Neural cell (in vitro differentiated cells): Measurements from ENCODE around the gene SLC9A3. TPM values are rescaled to one million over a fixed set of nuclear protein-coding genes. Genes with fewer than 3 reads are reported as not detected.

ENCODE experiments used
- H2AFZ ChIP-seq: fragments of 200-600, 300-800 bp; sonication (generic), shearing (Covaris generic); 2 replicates; pipeline ENCODE4 v1.6.0; 2014; ENCODE audit warnings: low read depth, mild to moderate bottlenecking, antibody characterized with exemption, low read length, moderate library complexity
- H3F3A ChIP-seq: fragments of 200-600 bp; shearing (Covaris generic); 2 replicates; pipeline ENCODE4 v1.6.1; 2016; ENCODE audit warnings: mild to moderate bottlenecking, moderate library complexity, mixed read lengths, antibody characterized with exemption, low read length; ENCODE audit not compliant: insufficient read depth, poor library complexity, severe bottlenecking
- H3K27ac ChIP-seq: fragments of 200-600, 300-800 bp; sonication (generic), shearing (Covaris generic); 2 replicates; pipeline ENCODE4 v1.5.1; 2014; ENCODE audit warnings: mild to moderate bottlenecking, low read length, moderate library complexity
- H3K27me3 ChIP-seq: fragments of 300-800, 200-600 bp; sonication (generic), shearing (Covaris generic); 2 replicates; pipeline ENCODE4 v1.6.0; 2014; ENCODE audit warnings: mild to moderate bottlenecking, low read depth, low read length, moderate library complexity; ENCODE audit not compliant: insufficient read depth
- H3K36me3 ChIP-seq: fragments of 300-800, 200-600 bp; sonication (generic), shearing (Covaris generic); 2 replicates; pipeline ENCODE4 v1.5.1; 2014; ENCODE audit warnings: mild to moderate bottlenecking, antibody characterized with exemption, low read length, moderate library complexity; ENCODE audit not compliant: insufficient read depth
- H3K4me2 ChIP-seq: fragments of 300-800, 200-600 bp; sonication (generic), shearing (Covaris generic); 2 replicates; pipeline ENCODE4 v1.6.0; 2014; ENCODE audit warnings: mild to moderate bottlenecking, low read length
- H3K4me3 ChIP-seq: fragments of 300-800, 200-600 bp; sonication (generic), shearing (Covaris generic); 2 replicates; pipeline ENCODE4 v1.5.1; 2014; ENCODE audit warnings: mild to moderate bottlenecking, low read length, moderate library complexity
- H3K79me2 ChIP-seq: fragments of 200-600 bp; shearing (Covaris generic); replicated peaks from 2 replicates; pipeline ENCODE4 v1.6.0; 2014; ENCODE audit warnings: mild to moderate bottlenecking, low read length, moderate library complexity; ENCODE audit not compliant: insufficient read depth
- H3K9ac ChIP-seq: fragments of 300-800, 200-600 bp; sonication (generic), shearing (Covaris generic); 2 replicates; pipeline ENCODE4 v1.6.1; 2016; ENCODE audit warnings: mild to moderate bottlenecking, low read length, mixed read lengths
- H3K9me2 ChIP-seq: fragments of 200-600 bp; shearing (Covaris generic); 2 replicates; pipeline ENCODE4 v1.6.1; 2016; ENCODE audit warnings: mild to moderate bottlenecking, low read length, mixed read lengths; ENCODE audit not compliant: insufficient read depth
- H3K9me3 ChIP-seq: fragments of 200-600, 300-800 bp; sonication (generic), shearing (Covaris generic); 2 replicates; pipeline ENCODE4 v1.6.1; 2016; ENCODE audit warnings: mild to moderate bottlenecking, mixed run types, low read length, moderate library complexity, mixed read lengths
- H4K20me1 ChIP-seq: fragments of 200-600 bp; shearing (Covaris generic); 2 replicates; pipeline ENCODE4 v1.6.1; 2016; ENCODE audit warnings: mild to moderate bottlenecking, mixed run types; ENCODE audit not compliant: insufficient read depth
- EP300 ChIP-seq: fragments of 450-650 bp; conservative IDR thresholded peaks from 2 replicates; pipeline ENCODE4 v1.6.1; 2014; ENCODE audit warnings: antibody characterized with exemption, mild to moderate bottlenecking, moderate library complexity; ENCODE audit not compliant: poor library complexity, severe bottlenecking
- EZH2 ChIP-seq: fragments of 200-600, 300-800 bp; shearing (Covaris generic), sonication (generic); IDR thresholded peaks from 2 replicates; pipeline ENCODE4 v1.6.1; 2014; ENCODE audit warnings: antibody characterized with exemption, low read length, borderline replicate concordance, mild to moderate bottlenecking; ENCODE audit not compliant: insufficient read depth, poor library complexity, severe bottlenecking
- MXI1 ChIP-seq: fragments of 450-650 bp; conservative IDR thresholded peaks from 2 replicates; pipeline ENCODE4 v1.6.1; 2014; ENCODE audit warnings: antibody characterized with exemption, mild to moderate bottlenecking; ENCODE audit not compliant: poor library complexity, severe bottlenecking
- POLR2AphosphoS5 ChIP-seq: IDR thresholded peaks from 2 replicates; pipeline ENCODE4 v1.6.1; 2012
- RAD21 ChIP-seq: fragments of 450-650 bp; conservative IDR thresholded peaks from 2 replicates; pipeline ENCODE4 v1.6.1; 2014; ENCODE audit warnings: antibody characterized with exemption, mild to moderate bottlenecking, moderate library complexity
- SMC3 ChIP-seq: fragments of 450-650 bp; conservative IDR thresholded peaks from 2 replicates; pipeline ENCODE4 v1.6.1; 2014; ENCODE audit warnings: antibody characterized with exemption, mild to moderate bottlenecking, moderate library complexity; ENCODE audit not compliant: poor library complexity
- TAF1 ChIP-seq: IDR thresholded peaks from 2 replicates; pipeline ENCODE4 v1.6.1; 2012; ENCODE audit warnings: low read depth
- polyA plus RNA-seq: library from polyadenylated mRNA; depleted of rRNA; stranded (reverse); fragments of >200 nt; gene quantifications from 2 replicates; pipeline ENCODE4 v1.2.3, GENCODE V29; 2014
- TF ChIP-seq, protein P1 (sequence below): fragments of 450-650 bp; IDR thresholded peaks from 2 replicates; pipeline ENCODE4 v1.5.1; 2014; ENCODE audit warnings: antibody characterized with exemption, mild to moderate bottlenecking, moderate library complexity; ENCODE audit not compliant: poor library complexity, severe bottlenecking
- TF ChIP-seq, protein P2 (sequence below): IDR thresholded peaks from 2 replicates; pipeline ENCODE4 v1.6.1; 2012; ENCODE audit warnings: borderline replicate concordance

The SLC9A3 gene
- polyA plus RNA-seq, 1 donor from 2014 or later = 4.0 TPM

DNA sequence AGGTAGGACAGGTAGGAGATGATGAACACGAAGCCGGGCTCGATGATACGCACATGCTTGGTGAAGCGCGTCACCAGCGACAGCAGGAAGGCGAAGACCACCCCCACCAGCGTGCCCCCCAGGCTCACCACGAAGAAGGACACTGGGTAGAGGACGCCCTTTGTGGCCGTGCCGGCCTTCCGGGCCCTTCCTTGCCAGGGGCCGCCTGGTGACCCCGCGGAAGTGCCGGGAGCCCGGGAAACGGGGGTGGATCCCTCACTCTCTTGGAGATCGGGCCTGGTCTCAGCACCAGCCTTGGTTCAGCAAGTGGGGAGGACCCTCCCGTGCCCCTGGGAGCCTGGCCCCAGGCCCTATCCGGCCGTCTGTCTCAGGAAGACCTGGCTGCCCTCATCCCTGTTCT is 39.7 kb downstream of the SLC9A3 start:
- no peaks in the 10 kb centered on the region for H4K20me1 ChIP-seq
- H3K9me3 ChIP-seq = no peaks in the 10 kb centered on the region
- H3K36me3 ChIP-seq = no peaks in the 10 kb centered on the region

DNA sequence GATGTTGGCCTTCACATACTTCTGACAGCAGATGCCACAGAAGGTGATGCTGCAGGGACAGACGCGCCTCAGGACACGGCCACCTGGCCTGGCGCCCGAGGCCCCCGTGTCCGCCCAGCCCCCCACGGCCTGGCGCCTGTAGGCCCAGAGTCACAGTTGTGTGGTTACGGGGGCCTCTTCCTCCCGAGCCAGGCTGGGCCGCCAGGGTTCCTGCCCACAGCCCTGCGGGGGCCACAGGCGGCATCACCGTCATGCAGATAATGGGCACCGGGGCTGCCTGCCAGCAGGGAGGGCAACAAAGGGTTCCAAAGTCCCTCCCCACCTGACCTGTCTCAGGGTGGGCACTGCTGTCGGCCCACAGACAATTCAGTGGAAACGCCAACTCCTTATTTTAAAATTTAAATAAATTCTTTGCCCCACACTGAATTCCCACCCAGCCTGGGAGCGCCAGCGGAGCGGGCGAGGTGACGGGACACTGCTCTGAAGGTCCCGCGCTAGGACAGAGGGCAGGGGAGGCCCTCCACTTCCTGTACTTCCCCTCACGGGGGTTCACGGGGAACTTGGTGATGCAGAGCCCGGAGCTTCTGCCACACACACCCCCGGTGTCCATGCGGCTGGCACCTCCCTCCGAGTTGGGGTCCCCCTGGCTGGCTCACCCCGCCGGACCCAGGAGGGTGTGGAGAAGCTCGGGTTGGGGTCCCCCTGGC is 40.7 kb downstream of the SLC9A3 start:
- Histone ChIP-seq H3K4me3 (no peak overlapping the region), H3K27me3 (no peaks in the 10 kb centered on the region), H3K9me2 (no peaks in the 10 kb centered on the region), H3K9me3 (no peaks in the 10 kb centered on the region), H3K4me2 (no peak overlapping the region), H3K9ac (no peak overlapping the region), H4K20me1 (no peaks in the 10 kb centered on the region), H3K79me2 (no peaks in the 10 kb centered on the region), H2AFZ (no peak overlapping the region), H3K36me3 (no peaks in the 10 kb centered on the region), H3K27ac (no peak overlapping the region), H3F3A (no peaks in the 10 kb centered on the region)
- TF ChIP-seq MXI1 (no peak), RAD21 (no peak), TAF1 (no peak), SMC3 (no peak), EZH2 (no peak), EP300 (no peak)
- TF ChIP-seq, protein P1, sequence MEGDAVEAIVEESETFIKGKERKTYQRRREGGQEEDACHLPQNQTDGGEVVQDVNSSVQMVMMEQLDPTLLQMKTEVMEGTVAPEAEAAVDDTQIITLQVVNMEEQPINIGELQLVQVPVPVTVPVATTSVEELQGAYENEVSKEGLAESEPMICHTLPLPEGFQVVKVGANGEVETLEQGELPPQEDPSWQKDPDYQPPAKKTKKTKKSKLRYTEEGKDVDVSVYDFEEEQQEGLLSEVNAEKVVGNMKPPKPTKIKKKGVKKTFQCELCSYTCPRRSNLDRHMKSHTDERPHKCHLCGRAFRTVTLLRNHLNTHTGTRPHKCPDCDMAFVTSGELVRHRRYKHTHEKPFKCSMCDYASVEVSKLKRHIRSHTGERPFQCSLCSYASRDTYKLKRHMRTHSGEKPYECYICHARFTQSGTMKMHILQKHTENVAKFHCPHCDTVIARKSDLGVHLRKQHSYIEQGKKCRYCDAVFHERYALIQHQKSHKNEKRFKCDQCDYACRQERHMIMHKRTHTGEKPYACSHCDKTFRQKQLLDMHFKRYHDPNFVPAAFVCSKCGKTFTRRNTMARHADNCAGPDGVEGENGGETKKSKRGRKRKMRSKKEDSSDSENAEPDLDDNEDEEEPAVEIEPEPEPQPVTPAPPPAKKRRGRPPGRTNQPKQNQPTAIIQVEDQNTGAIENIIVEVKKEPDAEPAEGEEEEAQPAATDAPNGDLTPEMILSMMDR = no peak

More for the DNA sequence above, 39.7 kb downstream of the SLC9A3 start:
- Histone ChIP-seq H3K9ac (no peak overlapping the region), H3F3A (no peaks in the 10 kb centered on the region), H3K9me2 (no peaks in the 10 kb centered on the region), H3K27me3 (no peaks in the 10 kb centered on the region), H2AFZ (no peak overlapping the region), H3K4me2 (no peak overlapping the region), H3K27ac (no peak overlapping the region), H3K79me2 (no peaks in the 10 kb centered on the region), H3K4me3 (no peak overlapping the region)
- TF ChIP-seq EP300 = no peak
- no peak for TF ChIP-seq TAF1

DNA sequence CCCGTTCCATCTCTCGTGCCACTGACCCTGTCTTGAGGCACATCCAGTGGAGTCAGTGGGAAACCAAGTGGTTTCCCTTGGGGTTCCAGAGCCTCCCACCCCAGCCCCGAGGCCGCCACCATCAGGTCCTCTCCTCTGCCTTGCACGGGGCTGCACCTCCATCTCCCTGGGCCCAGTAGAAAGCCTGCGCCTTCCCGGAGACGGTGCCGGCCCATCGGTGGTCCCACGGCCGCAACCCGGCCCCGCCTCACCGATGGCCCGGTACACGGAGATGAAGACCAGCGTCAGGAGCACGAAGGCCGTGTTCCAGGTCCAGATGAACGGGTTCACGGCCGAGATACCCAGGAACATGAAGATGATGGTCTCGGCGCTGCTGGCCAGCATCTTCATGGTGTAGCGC is 41.2 kb downstream of the SLC9A3 start:
- H3F3A ChIP-seq = no peaks in the 10 kb centered on the region
- H2AFZ ChIP-seq = no peak overlapping the region
- no peaks in the 10 kb centered on the region for H3K9me3 ChIP-seq
- H3K9me2 ChIP-seq = no peaks in the 10 kb centered on the region
- no peak overlapping the region for H3K4me2 ChIP-seq
- no peak for TF ChIP-seq MXI1
- no peak for TF ChIP-seq EP300
- TF ChIP-seq EZH2 = no peak
- TF ChIP-seq, protein P1 = no peak
- no peak for TF ChIP-seq TAF1
- TF ChIP-seq POLR2AphosphoS5 = no peak
- TF ChIP-seq RAD21 = no peak
- no peak for TF ChIP-seq SMC3
- TF ChIP-seq, protein P2, sequence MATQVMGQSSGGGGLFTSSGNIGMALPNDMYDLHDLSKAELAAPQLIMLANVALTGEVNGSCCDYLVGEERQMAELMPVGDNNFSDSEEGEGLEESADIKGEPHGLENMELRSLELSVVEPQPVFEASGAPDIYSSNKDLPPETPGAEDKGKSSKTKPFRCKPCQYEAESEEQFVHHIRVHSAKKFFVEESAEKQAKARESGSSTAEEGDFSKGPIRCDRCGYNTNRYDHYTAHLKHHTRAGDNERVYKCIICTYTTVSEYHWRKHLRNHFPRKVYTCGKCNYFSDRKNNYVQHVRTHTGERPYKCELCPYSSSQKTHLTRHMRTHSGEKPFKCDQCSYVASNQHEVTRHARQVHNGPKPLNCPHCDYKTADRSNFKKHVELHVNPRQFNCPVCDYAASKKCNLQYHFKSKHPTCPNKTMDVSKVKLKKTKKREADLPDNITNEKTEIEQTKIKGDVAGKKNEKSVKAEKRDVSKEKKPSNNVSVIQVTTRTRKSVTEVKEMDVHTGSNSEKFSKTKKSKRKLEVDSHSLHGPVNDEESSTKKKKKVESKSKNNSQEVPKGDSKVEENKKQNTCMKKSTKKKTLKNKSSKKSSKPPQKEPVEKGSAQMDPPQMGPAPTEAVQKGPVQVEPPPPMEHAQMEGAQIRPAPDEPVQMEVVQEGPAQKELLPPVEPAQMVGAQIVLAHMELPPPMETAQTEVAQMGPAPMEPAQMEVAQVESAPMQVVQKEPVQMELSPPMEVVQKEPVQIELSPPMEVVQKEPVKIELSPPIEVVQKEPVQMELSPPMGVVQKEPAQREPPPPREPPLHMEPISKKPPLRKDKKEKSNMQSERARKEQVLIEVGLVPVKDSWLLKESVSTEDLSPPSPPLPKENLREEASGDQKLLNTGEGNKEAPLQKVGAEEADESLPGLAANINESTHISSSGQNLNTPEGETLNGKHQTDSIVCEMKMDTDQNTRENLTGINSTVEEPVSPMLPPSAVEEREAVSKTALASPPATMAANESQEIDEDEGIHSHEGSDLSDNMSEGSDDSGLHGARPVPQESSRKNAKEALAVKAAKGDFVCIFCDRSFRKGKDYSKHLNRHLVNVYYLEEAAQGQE = no peak
- H3K9ac ChIP-seq = no peak overlapping the region
- no peak overlapping the region for H3K4me3 ChIP-seq
- H3K27ac ChIP-seq = no peak overlapping the region
- no peaks in the 10 kb centered on the region for H3K27me3 ChIP-seq
- no peaks in the 10 kb centered on the region for H3K79me2 ChIP-seq
- H4K20me1 ChIP-seq = no peaks in the 10 kb centered on the region
- no peaks in the 10 kb centered on the region for H3K36me3 ChIP-seq
